GM21737 (cell line): ENCODE data around the gene AK4.
A peak's percentile ranks its signal among the peaks of the same experiment; 100 is the strongest.
"Not testable (repeated sequence)": the region's sequence is repeated elsewhere in the genome, so short reads cannot be mapped to it uniquely, and the experiment has no call there.

ENCODE experiments used
- ATAC-seq: cut with Tn5 transposase; IDR thresholded peaks from one replicate; pipeline ENCODE4 v1.9.1; 2021; ENCODE audit warnings: mild to moderate bottlenecking, moderate library complexity; ENCODE audit not compliant: unreplicated experiment

The AK4 gene

GRCh38 chr1:65150108-65150463, 2.1 kb downstream of the AK4 start:
- ATAC-seq = no peak

DNA sequence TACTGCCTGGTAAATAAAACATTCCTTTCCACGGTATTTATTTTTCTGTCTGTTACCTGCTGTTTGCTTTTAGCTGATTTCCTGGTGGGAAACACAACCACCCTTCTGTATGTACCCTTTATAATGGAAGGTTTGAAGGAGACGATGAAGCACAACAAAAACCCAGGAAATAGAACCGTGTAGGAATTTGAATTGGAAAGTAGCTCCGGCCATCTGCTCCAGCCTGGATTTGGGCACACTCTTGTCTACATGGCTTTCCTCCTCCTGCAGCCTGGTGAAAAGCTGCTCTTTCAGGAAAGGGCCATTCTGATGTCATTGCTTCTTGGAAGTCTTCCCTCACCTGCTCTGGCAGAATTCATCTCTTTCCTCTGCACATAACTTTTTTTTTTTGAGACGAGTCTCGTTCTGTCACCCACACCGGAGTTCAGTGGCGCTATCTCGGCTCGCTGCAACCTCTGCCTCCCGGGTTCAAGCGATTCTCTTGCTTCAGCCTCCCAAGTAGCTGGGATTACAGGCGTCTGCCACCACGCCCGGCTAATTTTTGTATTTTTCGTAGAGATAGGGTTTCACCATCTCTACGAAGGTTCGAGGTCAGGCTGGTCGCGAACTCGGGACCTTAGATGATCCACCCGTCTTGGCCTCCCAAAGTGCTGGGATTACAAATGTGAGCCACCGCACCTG, 2.7 kb downstream of the AK4 start:
- no peak for ATAC-seq

DNA sequence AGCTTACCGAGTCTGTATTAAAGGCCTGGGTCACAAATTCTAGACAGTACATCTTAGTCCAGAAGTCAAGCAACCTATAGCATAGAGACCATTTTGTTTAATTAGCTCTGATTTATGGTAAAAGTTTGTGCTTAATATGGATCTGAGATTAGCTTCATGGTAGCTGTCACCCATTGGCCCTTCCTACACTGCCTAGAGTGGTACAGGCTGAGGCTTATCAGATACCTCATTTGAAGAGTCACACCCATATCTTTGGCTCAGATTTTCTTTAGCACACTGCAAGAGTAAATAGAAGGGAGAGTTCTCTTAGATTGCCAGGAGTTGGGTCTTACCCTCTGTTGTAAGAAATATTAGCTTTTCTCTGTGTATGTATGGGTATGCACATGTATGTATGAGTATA, 3.6 kb downstream of the AK4 start:
- ATAC-seq = no peak

GRCh38 chr1:65153635-65154034, 5.6 kb downstream of the AK4 start:
- ATAC-seq = no peak

DNA sequence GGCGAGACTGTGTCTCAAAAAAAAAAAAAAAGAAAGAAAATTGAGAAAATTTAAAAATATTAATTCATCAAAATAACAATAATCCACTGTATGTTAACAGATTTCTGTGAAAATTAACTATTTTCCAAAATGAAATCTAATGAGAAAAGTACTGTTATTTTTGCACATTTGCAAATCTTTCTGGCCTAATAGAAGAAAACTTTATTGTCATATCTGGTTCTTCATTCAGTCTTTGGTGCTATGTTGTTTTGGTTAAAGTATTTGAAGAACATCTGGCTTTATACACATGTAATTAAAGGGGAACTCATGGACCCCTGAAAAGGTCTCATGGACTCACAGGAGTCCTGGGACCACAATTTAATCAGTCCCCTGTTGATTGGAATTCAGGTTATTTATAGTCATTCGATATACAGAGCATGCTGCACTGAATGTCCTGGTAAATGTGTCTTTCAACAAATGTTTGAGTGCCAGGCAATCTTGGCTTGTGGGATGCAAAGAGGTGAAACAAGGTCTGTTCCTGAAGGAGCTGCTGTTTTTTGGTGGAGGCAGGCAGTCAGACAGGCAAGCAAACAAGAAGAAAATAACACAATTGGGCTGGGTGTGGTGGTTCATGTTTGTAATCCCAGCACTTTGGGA, 9.0 kb downstream of the AK4 start:
- no peak for ATAC-seq

GRCh38 chr1:65157546-65157941, 9.5 kb downstream of the AK4 start:
- ATAC-seq = no peak

DNA sequence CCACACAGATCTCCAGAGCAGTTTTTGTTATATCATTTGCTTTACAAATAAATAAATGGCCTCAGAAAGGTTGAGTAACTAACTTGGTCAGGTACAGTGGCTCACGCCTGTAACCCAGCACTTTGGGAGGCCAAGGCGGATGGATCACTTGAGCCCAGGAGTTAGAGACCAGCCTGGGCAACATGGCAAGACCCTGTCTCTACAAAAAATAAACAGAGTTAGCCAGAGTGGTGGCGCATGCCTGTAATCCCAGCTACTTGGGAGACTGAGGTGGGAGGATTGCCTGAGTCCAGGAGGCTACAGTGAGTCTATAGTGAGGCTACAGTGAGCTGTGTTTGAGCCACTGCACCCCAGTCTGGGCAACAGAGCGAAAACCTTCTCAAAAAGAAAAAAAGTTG, 11.3 kb downstream of the AK4 start:
- not testable (repeated sequence) for ATAC-seq

GRCh38 chr1:65159801-65160523, 12.0 kb downstream of the AK4 start:
- ATAC-seq = no peak

GRCh38 chr1:65163201-65163805, 15.3 kb downstream of the AK4 start:
- no peak for ATAC-seq

- ATAC-seq = not testable (repeated sequence)
These were observed 16.1 kb downstream of the AK4 start for GRCh38 chr1:65164101-65164500.

DNA sequence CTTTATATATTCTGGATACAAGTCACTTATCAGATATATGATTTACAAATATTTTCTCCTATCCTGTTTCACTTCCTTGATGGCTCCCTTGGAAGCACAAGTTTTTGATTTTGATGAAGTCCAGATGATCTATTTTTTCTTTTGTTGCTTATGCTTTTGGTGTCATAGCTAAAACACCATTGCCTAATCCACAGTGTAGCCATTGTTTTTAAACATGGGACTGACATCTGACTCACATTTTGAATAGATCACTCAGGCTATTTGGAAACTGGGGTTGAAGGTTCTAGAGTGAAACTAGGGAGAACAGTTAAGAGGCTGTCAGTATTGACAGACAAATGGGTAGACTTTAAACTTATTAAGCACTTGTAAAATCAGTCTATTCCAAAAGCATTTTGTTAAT, 16.6 kb downstream of the AK4 start:
- ATAC-seq = no peak

GRCh38 chr1:65165269-65165993, 17.4 kb downstream of the AK4 start:
- peak; percentile 89 for ATAC-seq

DNA sequence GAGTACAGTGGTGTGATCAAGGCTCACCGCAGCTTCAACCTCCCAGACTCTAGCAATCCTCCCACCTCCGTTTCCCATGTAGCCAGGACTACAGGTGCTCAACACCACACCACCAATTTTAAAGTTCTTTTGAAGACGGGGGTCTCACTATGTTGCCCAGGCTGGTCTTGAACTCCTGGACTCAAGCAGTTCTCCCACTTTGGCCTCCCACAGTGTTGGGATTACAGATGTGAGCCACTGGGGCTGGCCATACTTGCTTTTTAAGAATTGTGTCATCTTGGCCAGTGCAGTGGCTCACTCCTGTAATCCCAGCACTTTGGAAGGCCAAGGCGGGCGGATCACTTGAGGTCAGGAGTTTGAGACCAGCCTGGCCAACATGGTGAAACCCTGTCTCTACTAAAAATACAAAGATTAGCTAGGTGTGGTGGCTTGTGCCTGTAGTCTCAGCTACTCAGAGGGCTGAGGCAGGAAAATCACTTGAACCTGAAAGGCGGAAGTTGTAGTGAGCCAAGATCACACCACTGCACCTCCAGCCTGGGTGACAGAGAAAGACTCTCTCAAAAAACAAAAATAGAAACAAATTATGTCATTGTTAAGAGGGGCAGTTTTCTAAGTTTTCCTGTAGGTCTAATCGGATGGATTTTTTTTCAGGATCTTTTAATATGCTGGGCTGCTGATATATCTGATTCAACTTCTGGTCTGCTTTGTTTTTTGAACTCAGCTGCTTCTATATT, 18.7 kb downstream of the AK4 start:
- no peak for ATAC-seq

GRCh38 chr1:65167586-65168242, 19.7 kb downstream of the AK4 start:
- no peak for ATAC-seq

DNA sequence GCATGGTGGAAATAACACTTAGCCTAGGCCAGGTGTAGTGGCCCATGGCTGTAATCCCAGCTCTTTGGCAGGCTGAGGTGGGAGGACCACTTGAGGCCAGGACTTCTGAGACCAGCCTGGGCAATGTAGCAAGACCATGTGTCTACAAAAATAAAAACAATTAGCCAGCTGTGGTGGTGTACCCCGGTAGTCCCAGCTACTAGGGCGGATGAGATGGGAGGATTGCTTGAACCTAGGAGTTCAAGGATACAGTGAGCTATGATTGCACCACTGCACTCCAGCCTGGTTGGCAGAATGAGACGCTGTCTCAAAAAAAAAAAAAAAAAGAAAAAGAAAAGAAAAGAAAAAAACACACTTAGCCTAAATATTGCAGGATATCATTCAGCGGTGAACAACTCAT, 20.9 kb downstream of the AK4 start:
- ATAC-seq = no peak

- no peak for ATAC-seq
These were observed 22.6 kb downstream of the AK4 start for GRCh38 chr1:65170511-65171142.

GRCh38 chr1:65172936-65173690, 25.1 kb downstream of the AK4 start:
- no peak for ATAC-seq

DNA sequence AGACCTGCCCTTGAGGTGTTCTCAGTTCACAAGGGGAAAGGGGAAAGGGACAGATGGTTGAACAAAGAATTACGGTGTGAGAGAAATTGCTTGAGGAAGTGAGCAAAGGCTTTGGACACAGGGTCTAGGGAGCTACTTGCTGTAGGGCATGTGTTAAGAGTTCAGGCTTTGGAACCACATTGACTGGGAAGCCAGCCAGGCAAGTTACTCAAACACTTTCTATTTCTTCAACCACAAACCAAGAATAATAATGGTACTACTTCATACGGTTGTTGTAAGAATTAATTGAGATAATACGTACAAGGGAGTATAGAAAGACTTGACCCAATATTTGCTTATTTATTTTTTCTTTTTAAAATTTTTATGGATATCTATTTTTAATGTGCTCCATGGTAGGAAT, 26.6 kb downstream of the AK4 start:
- ATAC-seq = peak; percentile 91
